D721Med (cell line): ENCODE measurements around the gene BHMT2.
A peak's percentile ranks its signal among the peaks of the same experiment; 100 is the strongest.

Experiments
- DNase-seq: peaks from one replicate; pipeline ENCODE4 v3.0.0; 2011; ENCODE audit warnings: low spot score; ENCODE audit not compliant: insufficient read length
- FAIRE-seq: peaks from 2 replicates; lab custom pipeline; 2011; peaks lifted over from hg19 to GRCh38; lab: Jason Lieb, UNC
- CTCF ChIP-seq: IDR thresholded peaks from 2 replicates; pipeline ENCODE4 v1.5.1; 2012; ENCODE audit warnings: mild to moderate bottlenecking, control low read depth; ENCODE audit not compliant: insufficient read depth; ENCODE audit errors: missing control alignments

The BHMT2 gene

GRCh38 chr5:79112703-79113058, 43.1 kb downstream of the BHMT2 start:
- FAIRE-seq: no peak

GRCh38 chr5:79119486-79119885, 49.9 kb downstream of the BHMT2 start:
- no peak for TF ChIP-seq CTCF
- FAIRE-seq (no peak), DNase-seq (no peak)

More at GRCh38 chr5:79112703-79113058, 43.1 kb downstream of the BHMT2 start:
- TF ChIP-seq CTCF: no peak
- no peak for DNase-seq

- no peak for FAIRE-seq
Observed at GRCh38 chr5:79120221-79120620, 50.7 kb downstream of the BHMT2 start.

GRCh38 chr5:79122973-79123372, 53.4 kb downstream of the BHMT2 start:
- no peak for TF ChIP-seq CTCF
- no peak for FAIRE-seq

More at GRCh38 chr5:79120221-79120620, 50.7 kb downstream of the BHMT2 start:
- no peak for TF ChIP-seq CTCF
- DNase-seq: no peak

GRCh38 chr5:79124607-79125006, 55.0 kb downstream of the BHMT2 start:
- DNase-seq (no peak), FAIRE-seq (no peak)
- TF ChIP-seq CTCF: no peak

More at GRCh38 chr5:79122973-79123372, 53.4 kb downstream of the BHMT2 start:
- no peak for DNase-seq

GRCh38 chr5:79130781-79131180, 61.2 kb downstream of the BHMT2 start:
- TF ChIP-seq CTCF: no peak
- FAIRE-seq (no peak), DNase-seq (no peak)

- peak; percentile 55 for TF ChIP-seq CTCF
- DNase-seq (no peak), FAIRE-seq (no peak)
Observed at GRCh38 chr5:79133121-79133656, 63.6 kb downstream of the BHMT2 start.
